HepG2 (cell line): Measurements from ENCODE around the gene PRDM15. TPM values are rescaled to one million over a fixed set of nuclear protein-coding genes. Genes with fewer than 3 reads are reported as not detected.

Experiments used
- ATF5 ChIP-seq: sonication (generic); formaldehyde crosslinking; IDR thresholded peaks from 2 replicates; pipeline ENCODE4 v1.4.0; 2020; ENCODE audit warnings: mild to moderate bottlenecking, low read depth, missing genetic modification reagents
- SMAD9 ChIP-seq: sonication (generic); formaldehyde crosslinking; IDR thresholded peaks from 2 replicates; pipeline ENCODE4 v1.5.1; 2020; ENCODE audit warnings: mild to moderate bottlenecking, missing genetic modification reagents
- THAP7 ChIP-seq: sonication (generic); formaldehyde crosslinking; IDR thresholded peaks from 2 replicates; pipeline ENCODE4 v1.8.1; 2023; ENCODE audit warnings: mild to moderate bottlenecking, missing genetic modification reagents
- TOE1 ChIP-seq: sonication (generic); formaldehyde crosslinking; IDR thresholded peaks from 2 replicates; pipeline ENCODE4 v1.4.0; 2020; ENCODE audit warnings: mild to moderate bottlenecking, missing genetic modification reagents
- ZNF224 ChIP-seq: sonication (generic); formaldehyde crosslinking; IDR thresholded peaks from 2 replicates; pipeline ENCODE4 v1.5.0; 2020; ENCODE audit warnings: mild to moderate bottlenecking, missing genetic modification reagents
- ZNF660 ChIP-seq: sonication (generic); formaldehyde crosslinking; IDR thresholded peaks from 2 replicates; pipeline ENCODE4 v1.5.1; 2020; ENCODE audit warnings: mild to moderate bottlenecking, low read depth, missing genetic modification reagents, borderline replicate concordance
- ZSCAN9 ChIP-seq: IDR thresholded peaks from 2 replicates; pipeline ENCODE4 v1.6.1; 2016; ENCODE audit warnings: borderline replicate concordance
- polyA plus RNA-seq, 8 experiments: library from polyadenylated mRNA; depleted of rRNA in 3 of 8; stranded (reverse) in 7 of 8; unstranded in 1 of 8; fragments of >200 nt; fragmentation: Illumina TruSeq in 4 of 8; extraction: Trizol in 4 of 8; gene quantifications; 2 replicates each; pipeline versions ENCODE4 v1.2.1 to v1.2.3, GENCODE V29; 2011 to 2016; ENCODE audit warnings: low read depth in 4 of 8, missing spikeins in 1 of 8, mixed read lengths in 1 of 8; ENCODE audit not compliant: insufficient read depth in 1 of 8
- total RNA-seq, 5 experiments: library from RNA; depleted of rRNA; stranded (reverse); fragments of >200 nt; fragmentation: Illumina TruSeq; extraction: Trizol; gene quantifications; 2 replicates each; pipeline ENCODE4 v1.2.3, GENCODE V29; 2016; ENCODE audit warnings: low read depth in 1 of 5
- TF ChIP-seq, protein P1 (sequence below): sonication (generic); formaldehyde crosslinking; IDR thresholded peaks from 2 replicates; pipeline ENCODE4 v1.8.0; 2022; ENCODE audit warnings: low read depth, missing genetic modification reagents

Gene PRDM15
- total and polyA plus RNA-seq, 2 of the 13 experiments (the other 11 are each of a cell fraction or from before 2014, with no cell fraction given) = 4.0 to 6.9 TPM

- TF ChIP-seq THAP7 (CRISPR knock-in tag) (no peak), ATF5 (CRISPR knock-in tag) (no peak), ZNF660 (CRISPR knock-in tag) (no peak), ZSCAN9 (CRISPR knock-in tag) (no peak), ZNF224 (no peak), SMAD9 (CRISPR knock-in tag) (no peak), TOE1 (CRISPR knock-in tag) (no peak)
- TF ChIP-seq, protein P1, sequence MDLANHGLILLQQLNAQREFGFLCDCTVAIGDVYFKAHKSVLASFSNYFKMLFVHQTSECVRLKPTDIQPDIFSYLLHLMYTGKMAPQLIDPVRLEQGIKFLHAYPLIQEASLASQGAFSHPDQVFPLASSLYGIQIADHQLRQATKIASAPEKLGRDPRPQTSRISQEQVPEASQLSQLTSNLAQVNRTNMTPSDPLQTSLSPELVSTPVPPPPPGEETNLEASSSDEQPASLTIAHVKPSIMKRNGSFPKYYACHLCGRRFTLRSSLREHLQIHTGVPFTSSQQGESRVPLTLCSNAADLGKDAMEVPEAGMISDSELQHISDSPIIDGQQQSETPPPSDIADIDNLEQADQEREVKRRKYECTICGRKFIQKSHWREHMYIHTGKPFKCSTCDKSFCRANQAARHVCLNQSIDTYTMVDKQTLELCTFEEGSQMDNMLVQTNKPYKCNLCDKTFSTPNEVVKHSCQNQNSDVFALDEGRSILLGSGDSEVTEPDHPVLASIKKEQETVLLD = no peak
These were observed 19.7 kb downstream of the PRDM15 start (continued) for GRCh38 chr21:41859297-41859980.
